ENCODE data around the gene RYR2.
A peak's percentile ranks its signal among the peaks of the same experiment; 100 is the strongest.

Gene RYR2

GRCh38 chr1:237041795-237042525 is at the start of gene RYR2:
RYR2 (plus strand) TSS chr1:237042184; CDS start chr1:237042522, 338 bp downstream.
- ChIA-PET CTCF (no interaction called here), POLR2A (no interaction called here)
- DNase-seq (ENCODE audit: extremely low spot score) = peak; percentile 35
- TF ChIP-seq, protein P1, sequence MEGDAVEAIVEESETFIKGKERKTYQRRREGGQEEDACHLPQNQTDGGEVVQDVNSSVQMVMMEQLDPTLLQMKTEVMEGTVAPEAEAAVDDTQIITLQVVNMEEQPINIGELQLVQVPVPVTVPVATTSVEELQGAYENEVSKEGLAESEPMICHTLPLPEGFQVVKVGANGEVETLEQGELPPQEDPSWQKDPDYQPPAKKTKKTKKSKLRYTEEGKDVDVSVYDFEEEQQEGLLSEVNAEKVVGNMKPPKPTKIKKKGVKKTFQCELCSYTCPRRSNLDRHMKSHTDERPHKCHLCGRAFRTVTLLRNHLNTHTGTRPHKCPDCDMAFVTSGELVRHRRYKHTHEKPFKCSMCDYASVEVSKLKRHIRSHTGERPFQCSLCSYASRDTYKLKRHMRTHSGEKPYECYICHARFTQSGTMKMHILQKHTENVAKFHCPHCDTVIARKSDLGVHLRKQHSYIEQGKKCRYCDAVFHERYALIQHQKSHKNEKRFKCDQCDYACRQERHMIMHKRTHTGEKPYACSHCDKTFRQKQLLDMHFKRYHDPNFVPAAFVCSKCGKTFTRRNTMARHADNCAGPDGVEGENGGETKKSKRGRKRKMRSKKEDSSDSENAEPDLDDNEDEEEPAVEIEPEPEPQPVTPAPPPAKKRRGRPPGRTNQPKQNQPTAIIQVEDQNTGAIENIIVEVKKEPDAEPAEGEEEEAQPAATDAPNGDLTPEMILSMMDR (IDR thresholded peaks at IDR 0.05; ENCODE audit: control extremely low read depth, extremely low read depth, low read depth, missing control alignments) = no peak

- DNase-seq (ENCODE audit: extremely low spot score) = no peak
- POLR2A ChIA-PET = no interaction called here
- TF ChIP-seq, protein P1 (IDR thresholded peaks at IDR 0.05; ENCODE audit: control extremely low read depth, extremely low read depth, low read depth, missing control alignments) = no peak
- CTCF ChIA-PET = interaction anchor here (1.3 kb wide), 1 partner anchor 14 kb away, joined by 4 read pairs; no protein-coding TSS in a partner anchor
Measured at GRCh38 chr1:236992449-236992848, 49.5 kb upstream of the RYR2 start.

DNA sequence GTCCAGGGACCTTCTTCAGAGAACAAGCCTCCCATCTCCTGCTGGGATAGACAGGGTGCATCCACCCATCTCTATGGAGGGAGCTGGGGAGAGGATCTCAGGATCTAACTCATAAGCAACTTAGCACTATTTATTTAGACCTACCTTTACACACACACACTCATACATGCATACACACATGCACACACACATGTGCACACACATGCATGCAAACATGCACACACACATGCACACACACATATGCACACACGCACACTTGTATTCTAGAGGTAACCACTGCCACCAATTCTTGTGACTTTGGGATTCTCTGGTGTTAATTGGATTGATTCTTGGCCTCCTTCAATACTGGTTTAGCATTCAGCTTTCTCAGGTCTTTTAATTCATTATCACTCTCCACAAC is 47.5 kb upstream of the RYR2 start:
- no peak for DNase-seq (ENCODE audit: extremely low spot score)
- TF ChIP-seq, protein P1 (IDR thresholded peaks at IDR 0.05; ENCODE audit: control extremely low read depth, extremely low read depth, low read depth, missing control alignments) = no peak
- CTCF ChIA-PET = interaction anchor here (1.3 kb wide), 1 partner anchor 12 kb away, joined by 3 read pairs; no protein-coding TSS in a partner anchor
- POLR2A ChIA-PET = no interaction called here

- POLR2A ChIA-PET = no interaction called here
- CTCF ChIA-PET = no interaction called here
Measured at GRCh38 chr1:236997361-236997760, 44.6 kb upstream of the RYR2 start.

GRCh38 chr1:236997882-236998281 is 44.1 kb upstream of the RYR2 start:
- ChIA-PET POLR2A (no interaction called here), CTCF (no interaction called here)
- TF ChIP-seq, protein P1 (IDR thresholded peaks at IDR 0.05; ENCODE audit: control extremely low read depth, extremely low read depth, low read depth, missing control alignments) = no peak
- DNase-seq (ENCODE audit: extremely low spot score) = no peak

More at GRCh38 chr1:236997361-236997760, 44.6 kb upstream of the RYR2 start:
- TF ChIP-seq, protein P1 (IDR thresholded peaks at IDR 0.05; ENCODE audit: control extremely low read depth, extremely low read depth, low read depth, missing control alignments) = no peak
- DNase-seq (ENCODE audit: extremely low spot score) = no peak

DNA sequence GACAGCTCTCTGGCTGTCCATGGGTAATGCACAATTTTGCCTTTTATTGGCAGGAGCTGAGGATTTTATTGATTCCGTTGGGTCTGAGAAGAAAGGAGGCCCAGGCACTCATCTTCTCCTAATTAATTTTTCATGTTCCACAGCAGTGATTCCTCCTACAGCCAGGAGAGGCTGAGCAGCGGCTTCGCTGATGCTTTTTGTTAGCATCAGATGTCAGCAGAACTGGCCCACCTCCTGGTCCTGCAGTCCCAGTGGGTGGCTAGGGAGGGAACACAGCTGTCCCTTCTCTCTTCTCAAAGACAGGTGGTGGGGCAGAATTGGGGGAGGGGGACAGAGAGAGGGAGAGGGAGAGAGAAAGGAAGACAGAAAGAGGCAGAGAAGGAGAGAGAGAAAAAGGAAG is 43.4 kb upstream of the RYR2 start:
- ChIA-PET POLR2A (no interaction called here), CTCF (no interaction called here)
- TF ChIP-seq, protein P1 (IDR thresholded peaks at IDR 0.05; ENCODE audit: control extremely low read depth, extremely low read depth, low read depth, missing control alignments) = no peak
- no peak for DNase-seq (ENCODE audit: extremely low spot score)

Measured in GM10248 (cell line).